GM21526 (cell line): Measurements from ENCODE around the gene PHACTR1.
"Not testable (repeated sequence)": the region's sequence is repeated elsewhere in the genome, so short reads cannot be mapped to it uniquely, and the experiment has no call there.

Experiments used
- ATAC-seq: cut with Tn5 transposase; IDR thresholded peaks from one replicate; pipeline ENCODE4 v1.9.1; 2021; ENCODE audit warnings: moderate library complexity; ENCODE audit not compliant: unreplicated experiment, low FRiP score

Gene PHACTR1

DNA sequence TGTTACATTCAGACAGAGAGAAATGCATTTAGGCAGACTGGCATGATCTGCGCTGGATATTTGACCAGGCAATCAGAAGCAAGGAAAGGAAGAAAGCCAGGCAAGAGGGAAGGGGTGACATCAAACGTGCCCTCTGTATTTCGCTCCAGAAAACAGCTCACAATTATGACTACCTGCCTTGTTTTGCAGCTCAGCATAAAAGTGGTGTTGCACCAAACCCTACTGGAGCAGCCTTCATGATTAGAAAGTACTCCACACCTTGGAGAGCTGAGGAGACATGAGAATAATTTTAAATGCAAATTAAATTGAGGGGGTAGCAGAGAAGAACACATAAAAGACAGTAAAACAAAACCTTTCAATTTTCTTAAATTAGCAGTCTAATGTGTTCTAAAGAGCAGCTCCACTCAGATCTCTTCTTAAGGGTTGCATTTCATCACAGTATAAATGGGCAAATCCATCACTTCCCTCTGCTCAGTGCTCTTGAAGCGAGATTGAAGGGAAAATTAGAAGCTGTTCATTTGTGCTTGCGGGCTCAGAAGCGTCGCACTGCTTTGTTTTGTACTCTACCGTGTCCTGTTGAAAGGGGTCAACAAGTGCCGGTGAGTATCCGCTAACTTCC, at the start of gene PHACTR1:
PHACTR1 (plus strand) TSS at position 470 of the 619 bp plus-strand sequence.
- no peak for ATAC-seq

- no peak for ATAC-seq
Observed at GRCh38 chr6:12666886-12667285, 49.7 kb upstream of the PHACTR1 start.

DNA sequence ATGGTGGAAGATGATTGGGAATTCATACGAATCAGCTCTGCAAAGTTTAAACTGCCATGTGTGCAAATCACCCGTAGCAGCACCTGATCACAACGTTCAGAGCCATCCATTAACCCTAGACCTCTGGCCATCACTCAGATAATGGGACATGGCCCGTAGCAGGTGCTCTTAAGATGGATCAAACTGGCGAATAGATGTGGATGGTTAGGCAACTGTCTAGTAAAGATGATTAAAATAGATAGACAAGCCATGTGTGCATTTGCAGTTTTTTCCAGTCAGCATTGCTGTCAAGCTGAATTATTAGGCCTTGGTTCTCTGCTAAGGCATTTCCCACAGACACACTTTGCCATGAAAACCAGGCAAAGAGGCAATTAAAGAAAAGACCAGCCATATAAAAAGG, 40.6 kb upstream of the PHACTR1 start:
- no peak for ATAC-seq

- ATAC-seq: no peak
Observed at GRCh38 chr6:12679341-12679740, 37.2 kb upstream of the PHACTR1 start.

GRCh38 chr6:12693122-12693521, 23.4 kb upstream of the PHACTR1 start:
- no peak for ATAC-seq

DNA sequence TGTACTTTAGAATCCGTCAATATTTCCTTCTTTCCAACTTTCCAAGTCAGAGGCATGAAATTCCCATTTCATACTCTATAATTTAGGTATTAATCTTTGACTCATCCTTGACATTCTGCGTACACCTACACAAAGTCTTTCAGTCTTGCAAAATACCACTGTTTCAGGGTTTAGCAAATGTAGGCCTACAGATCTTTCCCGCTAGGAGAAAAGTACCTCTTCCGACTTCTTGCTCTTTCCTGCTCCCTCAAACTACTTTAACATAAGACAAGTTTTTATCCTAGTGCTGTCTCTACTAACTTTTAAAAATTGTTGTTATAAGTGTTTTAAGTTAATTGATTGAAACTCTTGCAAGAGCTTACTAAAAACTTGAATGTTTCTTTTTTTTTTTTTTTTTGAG, 18.3 kb upstream of the PHACTR1 start:
- ATAC-seq: no peak

DNA sequence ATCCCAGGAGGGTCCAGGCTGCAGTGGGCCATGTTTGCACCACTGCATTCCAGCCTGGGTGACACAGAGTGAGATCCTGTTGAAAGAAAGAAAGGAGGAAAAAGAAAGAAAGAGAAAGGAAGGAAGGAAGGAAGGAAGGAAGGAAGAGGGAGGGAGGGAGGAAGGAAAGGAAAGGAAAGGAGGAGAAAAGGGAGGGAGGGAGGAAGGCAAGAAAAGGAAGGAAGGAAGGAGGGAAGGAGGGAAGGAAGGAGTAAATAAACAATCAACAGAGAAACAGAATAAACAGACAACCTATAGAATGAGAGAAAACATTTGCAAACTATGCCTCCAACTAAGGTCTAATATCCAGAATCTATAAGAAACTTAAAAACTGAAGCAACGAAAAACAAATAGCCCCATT, 11.6 kb upstream of the PHACTR1 start:
- no peak for ATAC-seq

GRCh38 chr6:12709116-12709515, 7.5 kb upstream of the PHACTR1 start:
- no peak for ATAC-seq

DNA sequence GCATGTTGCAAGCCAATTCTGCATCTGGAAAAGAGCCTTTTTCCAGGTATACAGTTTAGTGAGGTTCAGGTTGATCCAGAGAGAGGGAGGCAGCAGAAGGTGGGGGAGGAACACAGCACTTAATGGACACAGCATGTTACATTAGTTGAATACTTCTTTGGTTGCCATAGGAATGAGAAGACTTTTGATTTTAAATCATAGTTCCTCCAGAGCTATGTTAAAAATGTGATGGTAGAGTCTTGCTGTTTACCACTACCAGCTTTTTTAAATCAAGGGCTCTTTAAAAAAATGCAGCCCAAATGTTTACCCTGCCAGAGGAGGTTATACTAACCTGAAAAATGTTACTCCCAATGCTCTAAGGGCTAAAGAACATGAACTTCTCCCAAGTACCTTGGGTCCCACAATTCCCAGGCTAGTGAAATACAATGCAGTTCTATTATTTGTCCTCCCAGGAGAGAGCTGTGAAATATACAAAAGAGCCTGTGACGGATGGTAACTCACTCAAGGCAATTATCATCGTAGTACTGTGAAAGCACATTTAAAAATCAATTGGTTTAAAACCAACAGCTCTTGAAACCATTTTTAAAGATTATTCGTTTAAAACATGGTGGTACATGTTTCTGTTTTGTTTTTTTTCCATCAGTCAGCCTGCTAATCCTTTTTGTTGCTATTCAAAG, 6.9 kb upstream of the PHACTR1 start:
- ATAC-seq: no peak

DNA sequence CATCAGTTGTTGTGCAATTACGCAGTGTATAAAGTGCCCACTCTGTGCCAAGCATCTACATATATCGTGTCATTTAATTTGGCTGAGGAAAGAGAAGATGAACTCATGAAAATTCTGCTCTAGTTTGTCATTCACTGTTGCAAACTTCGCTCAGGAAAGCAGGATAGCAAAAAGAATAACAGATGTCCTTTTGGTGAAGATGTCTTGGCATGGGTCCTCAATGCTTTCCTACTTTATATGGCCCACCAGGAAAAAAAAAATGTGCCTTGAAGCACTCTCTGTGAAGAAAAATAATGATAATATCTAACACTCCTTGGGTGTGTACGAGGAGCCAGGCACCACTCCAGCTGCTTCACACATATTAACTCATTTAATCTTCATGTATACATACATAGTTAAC, 5.6 kb upstream of the PHACTR1 start:
- ATAC-seq: no peak

DNA sequence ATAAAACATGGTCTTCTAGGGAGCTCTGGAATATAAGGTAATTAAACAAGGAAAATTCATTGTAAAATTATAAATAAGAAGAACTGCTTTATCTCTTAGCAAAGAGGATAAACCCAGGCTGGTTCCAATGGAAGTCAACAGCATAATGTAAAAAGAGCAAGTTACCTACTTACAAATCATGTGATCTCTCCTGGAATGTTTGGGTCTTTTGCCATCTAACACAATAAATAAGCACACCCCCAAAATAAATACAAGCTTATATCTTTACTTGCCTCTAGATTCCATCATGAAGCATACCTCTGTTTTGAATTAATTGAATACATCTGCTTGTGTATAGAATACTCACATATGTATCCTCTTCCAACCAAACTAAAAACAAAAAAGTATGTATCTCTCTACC, 2.5 kb upstream of the PHACTR1 start:
- ATAC-seq: no peak

GRCh38 chr6:12715437-12715836, 1.1 kb upstream of the PHACTR1 start:
- ATAC-seq: no peak

DNA sequence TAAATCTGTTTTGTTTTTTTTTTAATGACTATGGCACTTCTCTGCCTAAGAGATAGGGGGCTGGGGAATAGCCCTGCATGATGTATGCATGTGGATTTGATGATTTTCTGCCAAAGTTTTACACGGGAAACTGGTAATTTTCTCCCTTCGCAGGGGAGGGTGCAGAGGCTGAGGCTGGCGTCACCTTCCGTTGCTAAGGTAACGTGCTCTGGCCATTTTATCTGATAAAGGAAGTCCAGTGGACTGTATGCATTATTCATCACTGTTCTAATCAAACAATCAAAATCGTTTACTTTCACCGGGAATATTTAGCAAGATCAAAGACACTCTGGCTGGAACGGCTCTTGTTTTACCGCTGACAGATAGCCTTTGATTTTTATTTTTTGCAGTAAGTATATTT, 789 bp downstream of the PHACTR1 start:
- ATAC-seq: no peak

DNA sequence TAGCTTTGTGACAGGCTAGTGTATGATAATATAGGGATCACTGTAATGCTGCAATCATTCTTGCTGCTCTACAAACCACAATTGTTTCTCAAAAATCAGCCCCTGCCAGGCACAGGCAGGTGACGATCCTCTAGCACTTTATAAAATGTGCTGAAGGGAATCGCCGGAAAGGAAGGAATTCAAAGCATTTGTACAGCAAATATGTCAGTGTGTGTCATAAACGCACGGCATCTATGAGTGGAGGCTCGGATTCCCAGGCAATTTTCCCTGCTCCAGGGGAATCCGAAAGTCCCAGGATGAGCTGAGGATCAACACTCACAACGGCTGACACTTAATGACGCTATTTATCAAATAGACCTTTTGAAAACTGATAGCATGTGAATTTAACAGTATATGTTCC, 1.4 kb downstream of the PHACTR1 start:
- ATAC-seq: no peak

DNA sequence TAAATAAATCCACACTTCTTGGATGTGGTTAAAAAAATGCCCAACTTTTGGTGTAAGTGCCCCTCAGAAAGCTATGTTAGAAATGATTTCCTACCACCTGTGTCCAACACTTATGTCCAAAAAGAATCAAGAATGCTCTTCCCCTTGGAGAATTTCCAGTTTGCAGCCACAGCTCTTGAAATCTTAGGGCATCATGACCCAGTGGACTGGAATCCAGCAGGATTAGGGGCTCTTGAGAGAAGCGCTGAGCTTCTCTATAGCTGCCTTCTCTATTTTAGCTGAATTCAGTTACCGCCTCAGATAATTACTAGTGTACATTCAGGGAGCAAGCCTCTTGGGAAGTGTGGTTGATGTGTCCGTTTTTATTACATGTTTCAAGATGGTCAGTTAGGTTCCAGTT, 2.5 kb downstream of the PHACTR1 start:
- no peak for ATAC-seq

DNA sequence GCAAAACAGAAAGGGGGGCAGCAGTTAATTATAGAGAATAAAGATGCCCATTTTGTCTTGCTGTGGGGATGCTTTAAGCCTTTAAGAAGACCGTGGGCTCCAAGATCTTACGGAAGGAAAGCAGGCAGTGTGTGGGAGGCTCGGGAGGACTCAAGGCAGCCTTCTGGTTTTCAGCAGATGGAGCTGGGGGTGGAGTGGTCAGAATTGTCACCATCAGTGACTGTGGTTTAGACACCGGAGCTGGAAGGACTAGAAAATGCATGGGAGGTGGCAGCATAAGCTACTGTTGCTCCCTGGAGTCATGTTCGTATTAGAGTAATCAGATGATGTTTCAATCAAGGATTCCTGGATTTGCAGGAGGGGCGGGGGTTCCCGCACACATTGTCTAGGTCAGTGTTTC, 3.7 kb downstream of the PHACTR1 start:
- ATAC-seq: no peak

DNA sequence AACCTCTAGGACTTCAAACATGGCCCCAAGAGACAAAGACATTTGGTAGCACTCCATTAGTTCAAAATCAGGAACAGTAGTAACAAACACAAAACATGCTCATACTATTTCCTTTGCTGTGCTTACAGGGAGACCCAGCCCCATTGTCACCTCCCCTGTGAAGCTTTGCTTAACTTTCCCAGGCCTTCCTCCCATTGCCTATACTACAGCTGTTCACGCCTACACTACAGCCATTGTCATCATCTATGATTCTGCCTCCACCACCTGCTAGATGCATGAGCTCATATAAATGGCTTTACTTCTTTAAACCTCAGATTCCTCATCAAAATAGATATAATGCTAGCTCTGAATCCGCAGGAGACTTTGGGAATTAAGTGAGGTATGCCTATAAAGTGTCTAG, 8.7 kb downstream of the PHACTR1 start:
- no peak for ATAC-seq

DNA sequence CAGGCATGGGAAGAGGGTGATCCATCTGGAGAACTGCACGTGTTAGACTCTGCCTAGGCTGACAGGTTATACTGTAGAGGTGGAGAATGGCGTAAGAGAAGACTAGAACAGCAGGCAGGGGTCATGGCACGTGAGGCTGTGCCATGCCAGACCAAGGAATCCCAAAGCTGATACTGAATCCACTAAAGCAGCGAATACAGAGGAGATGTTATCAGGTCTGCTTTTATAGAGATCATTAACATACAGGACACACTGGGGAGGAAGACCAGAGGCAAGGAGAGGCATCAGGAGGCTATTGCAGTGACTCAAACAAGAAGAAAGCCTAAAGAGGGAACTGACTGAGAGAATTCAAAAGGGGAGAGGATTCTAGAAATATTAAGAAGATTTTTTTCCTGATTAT, 12.9 kb downstream of the PHACTR1 start:
- no peak for ATAC-seq

DNA sequence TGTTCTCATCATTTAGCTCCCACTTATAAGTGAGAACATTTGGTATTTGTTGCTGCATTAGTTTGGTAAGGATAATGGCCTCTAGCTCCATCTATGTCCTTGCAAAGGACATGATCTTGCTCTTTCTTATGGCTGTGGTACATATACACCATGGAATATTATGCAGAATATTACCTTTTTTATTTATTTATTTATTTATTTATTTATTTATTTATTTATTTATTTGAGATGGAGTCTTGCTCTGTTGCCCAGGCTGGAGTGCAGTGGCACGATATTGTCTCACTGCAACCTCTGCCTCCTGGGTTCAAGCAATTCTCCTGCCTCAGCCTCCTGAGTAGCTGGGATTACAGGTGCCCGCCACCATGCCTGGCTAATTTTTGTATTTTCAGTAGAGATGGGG, 14.2 kb downstream of the PHACTR1 start:
- ATAC-seq: not testable (repeated sequence)

DNA sequence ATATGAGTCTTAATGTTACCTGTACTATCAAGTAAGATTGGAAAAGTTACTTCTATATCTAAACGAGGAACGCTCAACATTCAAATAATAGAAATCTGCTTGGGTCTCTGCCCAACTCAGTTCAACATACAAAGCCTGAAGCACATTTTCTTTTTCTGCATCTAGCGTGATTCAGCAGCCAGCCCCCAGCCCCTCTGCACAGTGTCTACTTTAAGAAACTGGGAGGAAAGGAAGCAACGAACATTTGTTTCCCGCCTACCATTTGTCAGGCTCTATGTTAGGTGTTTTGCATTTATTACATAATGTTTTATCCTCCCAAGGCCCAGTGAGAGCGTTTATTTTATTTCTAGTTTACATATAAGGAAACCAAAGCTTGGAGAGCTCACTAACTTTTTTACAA, 17.3 kb downstream of the PHACTR1 start:
- no peak for ATAC-seq

DNA sequence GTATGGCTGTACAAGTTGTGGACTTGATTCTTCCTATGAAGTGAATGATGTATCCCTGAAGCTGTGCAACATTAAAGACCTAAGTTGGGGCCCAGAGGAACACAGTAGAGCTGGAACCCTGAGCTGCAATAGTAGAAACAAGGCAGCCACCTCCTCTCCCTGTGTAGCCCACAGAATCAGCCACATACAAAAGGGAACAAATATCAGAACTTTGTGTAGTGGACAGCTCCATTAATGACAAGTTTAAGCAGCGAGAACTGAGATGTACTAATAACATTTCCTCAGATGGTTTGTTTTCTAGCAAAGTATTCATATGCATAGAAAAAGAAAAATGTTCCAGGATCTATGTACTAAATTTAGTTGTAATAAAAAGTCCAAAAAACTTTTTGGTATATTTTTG, 19.2 kb downstream of the PHACTR1 start:
- ATAC-seq: no peak

- ATAC-seq: no peak
Observed at GRCh38 chr6:12748411-12748810, 31.8 kb downstream of the PHACTR1 start.
